Activated CD4-positive, alpha-beta memory T cell treated with anti-CD3 and anti-CD28 coated beads for 36 hours (primary cell): ENCODE data around the gene TP73. TPM values are rescaled to one million over a fixed set of nuclear protein-coding genes. Genes with fewer than 3 reads are reported as not detected.

Source experiments
- CTCF ChIA-PET: fragments of 350-600 bp; sonication (Branson Sonifier 250); formaldehyde crosslinking; loops from one replicate; lab custom pipeline; 2021; ENCODE audit warnings: antibody characterized with exemption, inconsistent platforms; lab: Charles Lee
- POLR2A ChIA-PET: fragments of 350-600 bp; sonication (Branson Sonifier 250); formaldehyde crosslinking; loops from one replicate; lab custom pipeline; 2021; ENCODE audit warnings: antibody characterized with exemption; lab: Charles Lee
- DNase-seq: peaks from one replicate; pipeline ENCODE4 v3.0.0-alpha.2; 2020
- H3K27ac Mint-ChIP-seq: one replicate; pipeline ENCODE4 v1.8.0; 2021; ENCODE audit warnings: mixed read lengths
- H3K27me3 Mint-ChIP-seq: one replicate; pipeline ENCODE4 v1.8.0; 2021; ENCODE audit warnings: mixed read lengths
- H3K36me3 Mint-ChIP-seq: one replicate; pipeline ENCODE4 v1.8.0; 2021; ENCODE audit warnings: mixed read lengths
- H3K4me1 Mint-ChIP-seq: one replicate; pipeline ENCODE4 v1.8.0; 2021; ENCODE audit warnings: low read depth, mixed read lengths
- H3K4me3 Mint-ChIP-seq: one replicate; pipeline ENCODE4 v1.8.0; 2021; ENCODE audit warnings: mild to moderate bottlenecking, mixed read lengths
- H3K9me3 Mint-ChIP-seq: one replicate; pipeline ENCODE4 v1.8.0; 2021; ENCODE audit warnings: mixed read lengths
- intact Hi-C: fragments of 100-400 bp; cut with micrococcal nuclease; formaldehyde crosslinking; loops from one replicate; pipeline ENCODE4 v1.15.1; 2023
- total RNA-seq, 2 experiments: library from RNA; stranded (reverse); gene quantifications; one replicate each; pipeline ENCODE4 v1.2.3, GENCODE V29; 2021

The TP73 gene
- total RNA-seq, 2 experiments from 2014 or later = 0.62 to 0.65 TPM

DNA sequence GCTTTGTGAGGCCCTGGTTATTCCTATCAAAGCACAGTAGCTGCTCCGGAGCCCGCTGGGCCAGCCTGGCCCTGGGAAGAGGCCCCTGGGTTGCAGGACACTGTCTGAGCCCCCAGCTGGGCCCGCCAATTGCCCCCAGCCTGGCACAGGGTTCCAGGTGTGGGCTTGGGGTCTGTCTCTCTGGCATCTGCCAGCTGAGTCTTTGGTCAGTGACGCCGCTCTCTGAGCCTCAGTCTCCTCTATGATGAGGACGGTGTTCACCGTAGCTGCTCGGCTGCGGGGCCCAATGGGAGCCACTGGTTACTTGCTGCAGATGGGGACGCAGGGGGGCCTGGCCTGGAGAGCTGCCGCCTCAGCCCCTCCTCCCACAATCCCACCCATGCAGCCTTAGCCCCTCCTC, 41.0 kb downstream of the TP73 start:
- ChIA-PET CTCF (no interaction called here), POLR2A (no interaction called here)
- no peak for DNase-seq
- Mint-ChIP-seq H3K4me1 (peaks cover 4% of the 10 kb centered on the region), H3K27ac (no peak overlapping the region), H3K27me3 (peaks cover 11% of the 10 kb centered on the region), H3K36me3 (no peaks in the 10 kb centered on the region), H3K9me3 (no peaks in the 10 kb centered on the region), H3K4me3 (no peak overlapping the region)
- intact Hi-C loops = no loop called here

DNA sequence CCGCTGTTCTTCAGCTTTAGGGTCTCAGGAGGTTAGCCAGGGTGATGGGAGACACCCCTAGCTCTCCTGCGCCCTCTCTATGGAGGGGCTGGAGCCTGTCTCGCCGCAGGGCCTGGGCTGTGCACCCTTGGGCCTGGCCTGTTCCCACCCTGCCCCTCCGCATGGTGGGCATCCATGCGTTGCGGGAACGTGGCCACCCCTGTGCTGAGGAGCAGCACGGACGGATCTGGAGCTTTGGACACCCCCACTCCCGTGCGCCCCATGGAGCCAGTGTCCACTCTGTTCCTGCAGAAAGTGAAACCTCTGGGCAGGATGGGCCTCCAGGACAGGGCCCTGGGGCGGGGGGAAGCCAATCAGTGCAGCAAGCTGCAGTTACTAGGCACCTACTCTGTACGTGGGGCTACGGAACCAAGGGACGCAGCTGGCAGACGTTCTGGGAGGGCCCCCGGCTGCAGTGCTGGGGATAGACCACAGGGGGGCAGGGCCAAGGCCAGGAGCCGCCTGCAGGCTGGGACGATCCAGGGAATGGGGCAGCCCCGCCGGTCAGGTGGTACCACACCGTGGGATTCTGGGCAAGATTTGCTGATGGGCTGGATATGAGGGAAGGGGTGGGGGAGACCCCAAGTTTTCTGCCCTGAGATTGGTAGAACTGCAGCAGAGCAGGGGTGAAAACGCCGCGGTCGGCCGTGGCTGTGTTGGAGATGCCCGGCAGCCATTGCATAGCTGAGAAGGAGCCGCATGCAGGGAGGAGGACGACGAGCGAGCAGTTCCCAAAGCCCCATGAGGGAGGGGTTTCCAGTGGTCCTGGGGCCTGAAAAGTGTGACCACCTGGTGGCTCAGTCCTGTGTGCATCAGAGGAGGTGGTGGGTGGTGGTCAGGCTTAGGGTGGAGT, 43.3 kb downstream of the TP73 start:
- H3K4me3 Mint-ChIP-seq = peak overlapping the region; percentile 23
- POLR2A ChIA-PET = no interaction called here

GRCh38 chr1:3696689-3697088, 44.4 kb downstream of the TP73 start:
- CTCF ChIA-PET = interaction anchor here (0.6 kb wide), 1 partner anchor 78 kb away, joined by 3 read pairs; no protein-coding TSS in a partner anchor
- intact Hi-C loops = no loop called here
- no peak overlapping the region for H3K27ac Mint-ChIP-seq

More for the DNA sequence above, 43.3 kb downstream of the TP73 start:
- Mint-ChIP-seq H3K36me3 (no peaks in the 10 kb centered on the region), H3K4me1 (peaks cover 4% of the 10 kb centered on the region), H3K9me3 (no peaks in the 10 kb centered on the region), H3K27ac (no peak overlapping the region), H3K27me3 (peaks cover 14% of the 10 kb centered on the region)
- peak; percentile 49 for DNase-seq
- intact Hi-C loops = no loop called here
- CTCF ChIA-PET = interaction anchor here (0.6 to 1.5 kb wide), 6 partner anchors 10 to 32 kb away, joined by 3 to 5 read pairs (median 4); no protein-coding TSS in a partner anchor

DNA sequence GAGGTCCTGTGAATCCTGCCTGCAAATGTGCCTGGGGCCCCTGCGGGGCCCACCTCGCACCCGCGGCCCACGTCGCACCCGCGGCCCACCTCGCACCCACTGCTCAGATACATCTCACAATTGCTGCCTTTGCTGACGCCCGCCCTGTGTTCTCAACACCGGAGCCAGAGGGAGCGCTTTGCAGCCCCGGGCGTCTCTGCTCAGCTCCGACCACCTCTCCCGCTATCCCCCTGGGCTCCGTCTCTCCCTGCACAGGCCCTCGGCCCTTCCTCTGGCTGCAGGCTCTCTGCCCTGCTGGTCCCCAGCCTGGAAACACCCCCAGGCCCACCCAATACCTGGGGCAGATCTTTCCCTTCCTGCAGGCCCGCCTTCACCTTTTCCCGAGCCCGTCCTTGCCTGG, 44.8 kb downstream of the TP73 start:
- H3K27me3 Mint-ChIP-seq = peaks cover 18% of the 10 kb centered on the region
- H3K36me3 Mint-ChIP-seq = no peaks in the 10 kb centered on the region
- H3K4me1 Mint-ChIP-seq = peaks cover 4% of the 10 kb centered on the region
- H3K9me3 Mint-ChIP-seq = no peaks in the 10 kb centered on the region
- H3K27ac Mint-ChIP-seq = no peak overlapping the region
- no peak for DNase-seq
- no peak overlapping the region for H3K4me3 Mint-ChIP-seq
- CTCF ChIA-PET = interaction anchor here (0.6 kb wide), 1 partner anchor 78 kb away, joined by 3 read pairs; no protein-coding TSS in a partner anchor
- POLR2A ChIA-PET = no interaction called here
- intact Hi-C loops = no loop called here

More at GRCh38 chr1:3696689-3697088, 44.4 kb downstream of the TP73 start:
- peaks cover 18% of the 10 kb centered on the region for H3K27me3 Mint-ChIP-seq
- no peak for DNase-seq
- H3K4me3 Mint-ChIP-seq = no peak overlapping the region
- H3K4me1 Mint-ChIP-seq = peaks cover 4% of the 10 kb centered on the region
- no peaks in the 10 kb centered on the region for H3K9me3 Mint-ChIP-seq
- no peaks in the 10 kb centered on the region for H3K36me3 Mint-ChIP-seq
- POLR2A ChIA-PET = no interaction called here

DNA sequence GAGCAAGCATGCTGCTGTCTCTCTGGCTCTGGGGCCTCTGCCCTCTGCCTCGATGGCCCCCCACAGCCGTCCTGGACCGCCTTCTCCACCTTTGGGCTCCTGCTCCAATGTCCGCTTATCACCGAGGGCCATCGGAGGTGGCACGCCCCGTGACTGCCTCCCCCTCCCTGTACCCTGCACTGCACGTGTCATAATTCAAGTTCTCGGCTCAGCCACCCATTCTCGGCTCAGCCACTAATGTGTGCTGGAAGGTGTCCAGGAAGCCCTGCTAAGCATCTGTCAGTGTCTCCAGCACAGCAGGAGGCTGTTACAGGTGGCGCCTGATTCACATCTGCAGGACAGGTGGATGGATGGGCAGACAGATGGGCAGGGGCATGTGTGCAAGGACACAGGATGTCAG, 45.5 kb downstream of the TP73 start:
- POLR2A ChIA-PET = no interaction called here
- CTCF ChIA-PET = no interaction called here
- Mint-ChIP-seq H3K9me3 (no peaks in the 10 kb centered on the region), H3K4me3 (no peak overlapping the region), H3K36me3 (no peaks in the 10 kb centered on the region), H3K4me1 (peaks cover 4% of the 10 kb centered on the region), H3K27ac (no peak overlapping the region), H3K27me3 (peaks cover 18% of the 10 kb centered on the region)
- DNase-seq = no peak
- intact Hi-C loops = no loop called here

DNA sequence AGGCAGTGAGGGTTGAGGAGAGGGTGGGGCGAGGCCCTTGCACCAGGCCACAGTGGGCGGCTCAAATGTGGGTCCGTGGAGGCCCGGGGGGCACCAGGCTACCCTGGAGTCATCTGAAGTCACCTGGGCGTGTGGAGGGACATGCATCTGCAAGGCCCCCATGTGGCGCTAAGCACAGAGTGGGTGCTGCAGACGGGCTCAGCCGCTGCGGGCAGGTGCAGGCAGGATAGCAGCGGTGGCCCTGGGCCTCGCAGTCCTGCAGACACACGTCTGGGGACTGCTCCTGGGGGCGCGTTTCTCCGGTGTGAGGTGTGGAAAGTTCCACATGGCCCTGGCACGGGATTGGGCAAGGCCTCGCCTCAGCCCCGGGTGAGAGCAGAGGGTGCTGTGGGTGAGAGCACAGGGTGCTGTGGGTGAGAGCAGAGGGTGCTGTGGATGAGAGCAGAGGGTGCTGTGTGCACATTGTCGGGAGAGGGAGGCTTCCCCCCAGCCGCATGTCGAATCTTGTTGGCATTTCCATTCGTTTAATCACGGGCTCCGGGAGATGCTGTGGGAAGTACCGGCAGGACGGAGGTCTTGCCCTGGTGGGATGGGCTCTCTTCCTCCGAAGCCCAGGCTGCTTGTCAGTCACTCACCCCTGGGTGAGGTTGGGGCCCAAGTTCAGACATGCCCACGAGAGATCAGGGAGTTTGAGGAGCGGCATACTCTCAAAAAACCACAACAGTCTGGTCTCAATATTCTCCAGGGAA, 46.5 kb downstream of the TP73 start:
- CTCF ChIA-PET = no interaction called here
- DNase-seq = no peak
- H3K4me3 Mint-ChIP-seq = no peak overlapping the region
- H3K27me3 Mint-ChIP-seq = peaks cover 18% of the 10 kb centered on the region
- H3K9me3 Mint-ChIP-seq = no peaks in the 10 kb centered on the region
- peaks cover 4% of the 10 kb centered on the region for H3K4me1 Mint-ChIP-seq
- POLR2A ChIA-PET = no interaction called here
- no peak overlapping the region for H3K27ac Mint-ChIP-seq
- intact Hi-C loops = no loop called here
- no peaks in the 10 kb centered on the region for H3K36me3 Mint-ChIP-seq

DNA sequence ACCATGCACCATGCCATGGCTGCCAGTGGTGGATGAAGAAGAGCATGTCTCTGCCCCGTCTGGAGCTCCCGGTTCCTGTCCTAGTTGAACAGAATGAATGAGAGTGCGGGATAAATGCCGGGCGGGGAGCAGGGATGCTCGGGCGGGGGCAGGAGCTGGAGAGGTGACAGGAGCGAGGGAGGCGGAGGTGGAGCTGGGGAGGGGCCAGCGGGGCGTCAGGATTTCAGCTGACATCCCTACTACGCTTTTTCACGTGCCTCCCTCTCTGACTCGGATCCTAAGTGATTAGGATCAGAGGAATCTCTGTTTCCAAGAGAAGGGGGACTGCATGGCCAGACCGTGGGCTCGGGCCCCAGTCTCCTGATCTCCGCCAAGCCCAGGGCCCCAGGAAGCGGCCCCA, 47.3 kb downstream of the TP73 start:
- H3K9me3 Mint-ChIP-seq = no peaks in the 10 kb centered on the region
- intact Hi-C loops = no loop called here
- H3K27me3 Mint-ChIP-seq = peaks cover 18% of the 10 kb centered on the region
- H3K36me3 Mint-ChIP-seq = no peaks in the 10 kb centered on the region
- H3K27ac Mint-ChIP-seq = no peak overlapping the region
- CTCF ChIA-PET = interaction anchor here (0.7 kb wide), 1 partner anchor 25 kb away, joined by 4 read pairs; no protein-coding TSS in a partner anchor
- POLR2A ChIA-PET = no interaction called here
- no peak for DNase-seq
- H3K4me3 Mint-ChIP-seq = no peak overlapping the region
- H3K4me1 Mint-ChIP-seq = peaks cover 8% of the 10 kb centered on the region

GRCh38 chr1:3700631-3701030, 48.3 kb downstream of the TP73 start:
- POLR2A ChIA-PET = no interaction called here
- Mint-ChIP-seq H3K4me3 (no peak overlapping the region), H3K4me1 (peaks cover 8% of the 10 kb centered on the region), H3K9me3 (no peaks in the 10 kb centered on the region), H3K36me3 (no peaks in the 10 kb centered on the region), H3K27me3 (peaks cover 18% of the 10 kb centered on the region), H3K27ac (no peak overlapping the region)
- CTCF ChIA-PET = interaction anchor here (1.8 kb wide), 1 partner anchor 24 kb away, joined by 4 read pairs; no protein-coding TSS in a partner anchor
- no peak for DNase-seq
- intact Hi-C loops = no loop called here

GRCh38 chr1:3702528-3702927, 50.2 kb downstream of the TP73 start:
- Mint-ChIP-seq H3K4me1 (peaks cover 4% of the 10 kb centered on the region), H3K27ac (no peak overlapping the region), H3K27me3 (peaks cover 13% of the 10 kb centered on the region), H3K36me3 (no peaks in the 10 kb centered on the region), H3K4me3 (no peak overlapping the region), H3K9me3 (no peaks in the 10 kb centered on the region)
- CTCF ChIA-PET = no interaction called here
- no peak for DNase-seq
- POLR2A ChIA-PET = no interaction called here
- intact Hi-C loops = no loop called here

DNA sequence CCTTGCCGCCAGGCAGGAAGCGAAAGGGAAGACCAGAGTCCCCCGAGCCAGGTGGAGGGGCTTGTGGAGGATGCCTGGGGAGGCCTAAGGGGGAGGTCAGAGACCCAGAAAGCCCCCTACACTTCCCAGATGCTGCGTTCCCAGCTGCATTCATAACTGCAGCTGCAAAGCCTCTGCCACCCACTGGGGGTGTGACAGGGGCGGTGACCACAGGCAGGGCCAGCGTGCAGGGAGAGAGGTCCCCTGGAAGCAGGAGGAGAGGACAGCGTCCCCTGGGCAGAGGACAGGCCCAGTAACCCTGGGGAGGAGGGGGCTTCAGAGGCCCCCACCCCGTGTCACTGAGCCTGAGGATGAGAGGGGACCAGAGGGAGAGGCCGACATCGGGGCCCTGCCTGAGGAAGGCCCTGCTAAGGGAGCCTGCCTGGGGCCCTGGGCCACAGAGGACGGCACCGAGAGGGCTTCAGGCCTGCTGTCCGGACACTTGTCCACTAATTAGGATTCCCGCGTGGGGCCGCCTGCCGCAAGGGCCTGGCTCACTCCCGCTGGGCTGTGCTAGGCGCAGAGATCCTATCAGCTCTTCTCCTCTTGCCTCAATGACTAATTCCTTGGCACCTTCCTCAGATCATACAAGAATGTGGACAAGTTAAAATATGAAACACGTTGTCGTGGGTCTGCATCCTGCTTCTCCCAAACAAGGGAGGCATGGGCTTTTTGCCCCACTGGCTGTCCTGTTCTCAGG, 50.8 kb downstream of the TP73 start:
- Mint-ChIP-seq H3K4me1 (peaks cover 4% of the 10 kb centered on the region), H3K36me3 (no peaks in the 10 kb centered on the region), H3K9me3 (no peaks in the 10 kb centered on the region), H3K27me3 (peaks cover 14% of the 10 kb centered on the region), H3K4me3 (no peak overlapping the region), H3K27ac (no peak overlapping the region)
- ChIA-PET POLR2A (no interaction called here), CTCF (no interaction called here)
- intact Hi-C loops = no loop called here
- no peak for DNase-seq

GRCh38 chr1:3703786-3704371, 51.6 kb downstream of the TP73 start:
- Mint-ChIP-seq H3K4me3 (no peak overlapping the region), H3K27me3 (peaks cover 14% of the 10 kb centered on the region), H3K9me3 (no peaks in the 10 kb centered on the region), H3K4me1 (peaks cover 4% of the 10 kb centered on the region), H3K27ac (no peak overlapping the region), H3K36me3 (no peaks in the 10 kb centered on the region)
- ChIA-PET POLR2A (no interaction called here), CTCF (interaction anchor here (0.7 kb wide), 1 partner anchor 21 kb away, joined by 3 read pairs; no protein-coding TSS in a partner anchor)
- DNase-seq = no peak
- intact Hi-C loops = loop anchor here (2.0 kb wide), 1 partner anchor 27 kb away; no protein-coding TSS in a partner anchor
